Measurements from ENCODE around the gene XPC. TPM values are rescaled to one million over a fixed set of nuclear protein-coding genes. Genes with fewer than 3 reads are reported as not detected.

The XPC gene
- total and polyA plus RNA-seq, 2 of the 8 experiments (the other 6 are each of a cell fraction or from before 2014, with no cell fraction given) = 8.8 to 27.3 TPM

DNA sequence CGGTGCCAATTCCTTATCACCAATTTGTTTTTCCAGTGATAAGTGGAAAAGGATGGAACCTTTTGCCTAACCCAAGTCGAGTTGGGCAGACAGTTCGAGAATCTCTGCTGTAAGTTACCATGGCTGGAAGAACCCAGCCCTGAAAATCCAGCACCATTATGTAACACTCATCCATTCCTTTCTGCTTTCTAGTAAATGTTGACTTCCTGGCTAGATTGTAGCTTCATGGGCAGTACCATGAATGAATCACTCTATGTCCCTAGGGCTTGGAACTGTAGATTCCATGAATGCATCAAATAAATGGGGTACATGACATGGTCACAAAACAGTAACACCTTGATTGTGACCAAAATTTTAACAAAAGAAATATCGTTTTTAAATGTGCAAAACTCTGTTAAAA, 67.7 kb downstream of the XPC start:
- no peak overlapping the region for H3K4me3 ChIP-seq (ENCODE audit: extremely low read depth in 1 of 4, insufficient read depth in 2 of 4, low read depth in 3 of 4, low read length in 4 of 4)
- POLR2A ChIA-PET (ENCODE audit: partially characterized antibody) = no interaction called here
- H4K8ac ChIP-seq (ENCODE audit: extremely low read depth, insufficient read depth, low read length) = no peak overlapping the region
- no peak for TF ChIP-seq USF2 (IDR thresholded peaks at IDR 0.05; ENCODE audit: low read length)
- no peak for TF ChIP-seq KDM5A (IDR thresholded peaks at IDR 0.05; ENCODE audit: low read length)
- TF ChIP-seq EP300 (IDR thresholded peaks at IDR 0.05; ENCODE audit: borderline replicate concordance in 1 of 2, low read depth in 2 of 2, low read length in 2 of 2) = no peak
- TF ChIP-seq MAFK (IDR thresholded peaks at IDR 0.05; ENCODE audit: low read depth, low read length) = no peak
- no peak for TF ChIP-seq SRF (IDR thresholded peaks at IDR 0.05; ENCODE audit: low read depth, low read length)
- no peak for TF ChIP-seq POLR2A (IDR thresholded peaks at IDR 0.05; ENCODE audit: control extremely low read depth in 1 of 2, low read depth in 2 of 2, low read length in 2 of 2)

More for the DNA sequence above, 67.7 kb downstream of the XPC start:
- Histone ChIP-seq H2AFZ (ENCODE audit: low read length) (no peak overlapping the region), H2BK12ac (ENCODE audit: low read depth, low read length) (no peak overlapping the region), H3K27me3 (replicated peaks in 1 of 4; ENCODE audit: control insufficient read depth in 3 of 4, extremely low read depth in 1 of 4, insufficient read depth in 3 of 4, low read length in 3 of 4) (peaks cover 0 to 1% (median 0%) of the 10 kb centered on the region in 4 experiments; a peak in 1 of 7 replicates), H3K56ac (replicated peaks; ENCODE audit: insufficient read length, low read depth, low read length) (no peak overlapping the region), H3K14ac (ENCODE audit: insufficient read length) (no peak overlapping the region), H3K79me2 (ENCODE audit: control insufficient read depth in 1 of 2, insufficient read depth in 2 of 2, low read length in 2 of 2) (no peaks in the 10 kb centered on the region), H2BK15ac (ENCODE audit: low read length) (no peak overlapping the region), H3K23ac (ENCODE audit: insufficient read length) (no peak overlapping the region), H2BK120ac (replicated peaks; ENCODE audit: low read depth, low read length) (no peak overlapping the region), H3K36me3 (ENCODE audit: control insufficient read depth in 2 of 4, insufficient read depth in 4 of 4, low read length in 3 of 4) (peaks cover 2 to 23% (median 16%) of the 10 kb centered on the region in 4 experiments; a peak in 6 of 8 replicates), H4K5ac (ENCODE audit: insufficient read length, low read depth, low read length) (no peak overlapping the region), H2AK5ac (ENCODE audit: low read depth, low read length) (no peak overlapping the region), H3K23me2 (ENCODE audit: low read depth, low read length) (no peaks in the 10 kb centered on the region), H3K4me2 (ENCODE audit: insufficient read depth in 1 of 2, low read depth in 2 of 2, low read length in 2 of 2) (no peak overlapping the region), H4K20me1 (replicated peaks in 1 of 2; ENCODE audit: control insufficient read depth in 1 of 2, insufficient read depth in 2 of 2, low read length in 2 of 2) (no peaks in the 10 kb centered on the region), H2BK5ac (ENCODE audit: low read depth, low read length) (no peak overlapping the region), H3K18ac (ENCODE audit: extremely low read depth, low read length) (no peak overlapping the region), H3K9me3 (ENCODE audit: insufficient read depth in 2 of 2, low read depth in 1 of 2, low read length in 1 of 2) (no peaks in the 10 kb centered on the region), H3K79me1 (ENCODE audit: low read depth, low read length) (no peaks in the 10 kb centered on the region), H3K4ac (replicated peaks; ENCODE audit: insufficient read length, low read depth, low read length) (no peak overlapping the region), H4K91ac (replicated peaks; ENCODE audit: insufficient read length, low read length) (no peak overlapping the region), H3K4me1 (replicated peaks in 1 of 4; ENCODE audit: control insufficient read depth in 3 of 4, insufficient read depth in 4 of 4, low read length in 3 of 4) (no peaks in the 10 kb centered on the region), H2BK20ac (ENCODE audit: low read length) (no peak overlapping the region), H3K27ac (ENCODE audit: low read depth, low read length) (no peak overlapping the region), H3K9ac (replicated peaks in 1 of 4; ENCODE audit: extremely low read depth in 1 of 4, low read depth in 3 of 4, low read length in 3 of 4) (no peak overlapping the region)
- 85% methylated on average over 4 of the region's 4 CpGs; no CpG with 5 or more reads in 1 of the 2 experiments for WGBS, 2 experiments (ENCODE audit: extremely low coverage in 1 of 2, insufficient coverage in 1 of 2, insufficient read length in 1 of 2, insufficient replicate concordance in 2 of 2, low coverage in 1 of 2, low lambda C conversion rate in 2 of 2, missing lambda C conversion rate in 1 of 2)
- DNase-seq (ENCODE audit: low read depth in 1 of 2, low spot score in 2 of 2) (no peak), FAIRE-seq (no peak)
- CTCF ChIA-PET (ENCODE audit: partially characterized antibody) = interaction anchor here (1.0 to 10.2 kb wide), 5 partner anchors 11 to 347 kb away, joined by 3 to 123 read pairs (median 4); partner anchors contain the start of genes CHCHD4 and TMEM43

Data from H1 (cell line).